Urothelium cell line (cell line): ENCODE data around the gene EIF4G3.

Source experiments
- DNase-seq: peaks from one replicate; pipeline ENCODE4 v3.0.0; 2011; ENCODE audit warnings: low spot score, mixed read lengths
- FAIRE-seq: peaks from 2 replicates; lab custom pipeline; 2011; peaks lifted over from hg19 to GRCh38; lab: Jason Lieb, UNC

Gene EIF4G3

DNA sequence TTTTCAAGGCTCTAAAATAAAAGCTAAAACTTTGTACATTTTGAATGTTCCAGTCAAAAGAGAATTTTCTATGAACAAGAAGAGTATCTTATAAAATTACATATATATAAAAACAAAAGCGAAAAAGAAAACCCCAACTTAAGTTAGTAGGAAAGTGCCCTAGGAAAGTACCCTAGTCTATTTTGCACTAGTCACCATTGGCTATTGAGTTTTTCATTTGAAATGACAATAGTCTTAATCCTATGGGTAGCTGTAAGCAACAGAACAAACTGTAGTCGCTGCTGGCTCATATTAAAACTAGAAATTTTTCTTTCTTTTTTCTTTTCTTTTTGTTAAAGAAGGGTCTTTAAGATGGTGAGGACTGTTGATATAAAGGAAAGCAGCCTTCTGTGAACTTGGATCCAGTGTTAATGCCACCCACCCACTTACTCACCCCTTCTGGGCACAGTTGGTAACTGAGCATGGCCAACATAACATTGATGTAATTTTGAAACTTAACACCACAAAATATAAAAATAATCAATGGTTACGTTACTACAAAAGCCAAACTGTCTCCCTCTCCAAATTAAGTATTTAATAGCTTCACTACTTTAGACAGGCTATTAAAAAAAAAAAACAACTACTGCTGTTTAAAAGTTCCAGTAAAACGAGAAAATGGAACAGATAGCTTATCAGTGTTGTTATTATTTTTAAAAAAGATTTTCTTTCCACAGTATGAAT is 177.0 kb downstream of the EIF4G3 start:
- DNase-seq (no peak), FAIRE-seq (no peak)

DNA sequence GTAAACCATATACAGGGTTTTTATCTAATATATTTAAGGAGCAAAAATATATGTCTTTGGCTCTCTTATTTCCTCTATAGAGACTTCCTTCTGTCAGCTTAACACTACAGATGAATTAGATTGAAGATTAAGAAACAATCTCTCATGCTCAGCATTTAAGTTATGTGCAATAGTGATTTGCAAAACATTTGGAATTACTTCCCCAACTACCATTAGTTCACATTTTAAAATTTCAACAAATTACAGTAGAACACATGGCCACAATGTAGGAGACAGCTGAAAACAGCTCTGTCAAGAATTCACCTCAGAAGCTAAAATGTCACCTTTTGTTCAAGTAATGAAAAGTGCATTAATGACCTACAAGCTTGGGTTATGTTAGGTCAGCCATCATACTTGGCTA is 177.9 kb downstream of the EIF4G3 start:
- no peak for FAIRE-seq
- DNase-seq, result no peak

DNA sequence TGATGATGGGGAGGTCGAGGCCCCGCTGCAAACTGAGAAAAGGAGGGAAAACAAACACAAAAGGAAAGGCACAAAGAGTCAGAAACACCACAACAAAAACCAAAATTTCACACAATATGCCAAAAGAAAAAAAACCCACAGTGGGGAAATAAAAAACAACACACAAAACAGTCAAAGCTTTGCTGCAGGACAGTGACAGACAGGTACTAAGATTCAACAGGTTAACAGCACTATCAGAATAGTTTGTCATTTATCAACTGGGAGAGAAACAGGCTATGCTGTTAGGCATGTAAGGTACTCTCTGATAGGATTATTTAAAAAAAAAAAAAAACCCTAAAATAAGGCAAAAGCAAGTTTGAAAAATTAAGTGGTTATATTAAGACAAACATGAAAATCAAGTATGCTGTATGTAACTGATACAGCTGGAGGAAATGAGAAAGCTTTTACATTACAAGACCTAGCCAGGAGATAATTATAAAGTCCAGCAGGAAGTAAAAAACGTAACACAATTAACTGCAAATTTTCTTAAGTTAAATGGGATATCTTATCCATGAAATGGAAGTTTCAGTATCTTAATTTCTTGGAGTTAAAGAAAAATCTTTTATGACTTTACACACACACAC is 179.0 kb downstream of the EIF4G3 start:
- DNase-seq (no peak), FAIRE-seq (no peak)

DNA sequence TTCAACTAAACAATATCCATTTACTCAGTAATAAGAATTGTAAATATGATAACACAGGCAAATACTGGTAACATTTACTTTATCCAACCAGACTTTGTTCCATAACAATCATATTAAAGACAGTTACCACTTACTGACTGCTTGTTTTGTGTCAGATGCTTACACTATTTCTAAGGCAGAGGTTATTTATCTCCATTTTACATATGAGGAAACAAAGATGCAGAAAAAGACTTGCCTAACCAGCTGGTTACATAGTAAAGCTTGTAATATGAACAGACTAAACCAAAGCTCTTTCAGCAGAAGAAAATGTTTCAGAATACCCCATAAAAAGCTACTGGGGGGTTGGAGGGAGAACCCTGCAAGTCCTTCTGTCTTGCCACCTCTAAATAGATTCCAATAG is 180.1 kb downstream of the EIF4G3 start:
- DNase-seq, result no peak
- FAIRE-seq, result no peak

DNA sequence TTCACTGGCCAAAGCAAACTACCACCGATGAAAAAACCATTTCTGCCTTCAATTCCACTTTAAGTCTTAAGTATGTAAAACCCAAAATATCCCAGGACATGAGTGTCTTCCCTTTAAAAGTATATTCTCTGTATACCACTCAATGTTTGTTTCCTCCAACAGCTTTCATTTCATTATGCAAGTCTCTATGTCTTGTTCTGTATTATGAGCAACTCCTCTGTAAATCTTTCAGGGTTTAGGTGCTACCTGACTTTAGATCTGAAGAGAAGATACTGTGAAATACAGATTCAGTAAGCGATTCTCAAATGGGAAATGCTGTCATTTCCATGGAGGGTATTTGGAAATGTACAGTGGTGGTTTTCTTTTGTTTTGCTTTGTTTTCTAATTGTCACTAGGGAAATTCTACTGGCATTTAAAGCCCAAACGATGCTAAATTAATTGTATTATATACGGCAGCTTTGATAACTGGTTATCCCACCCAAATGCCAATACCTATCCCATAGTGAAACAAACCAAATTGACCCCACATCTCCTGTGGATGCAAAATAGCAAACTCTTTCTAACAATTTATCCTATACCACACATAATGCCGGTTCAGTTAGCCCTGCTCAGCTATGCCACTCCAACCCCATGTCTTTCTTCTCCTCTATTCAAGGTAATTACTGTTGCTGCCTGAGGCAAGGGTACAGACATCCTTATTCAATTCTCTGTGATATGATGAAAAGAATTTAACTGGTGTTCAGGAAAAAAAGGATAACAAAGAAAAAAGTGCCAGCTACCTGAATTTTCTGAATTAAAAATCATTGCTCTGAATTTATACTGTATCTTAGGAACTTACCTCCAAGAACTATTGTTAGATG is 182.8 kb downstream of the EIF4G3 start:
- DNase-seq (no peak), FAIRE-seq (no peak)

DNA sequence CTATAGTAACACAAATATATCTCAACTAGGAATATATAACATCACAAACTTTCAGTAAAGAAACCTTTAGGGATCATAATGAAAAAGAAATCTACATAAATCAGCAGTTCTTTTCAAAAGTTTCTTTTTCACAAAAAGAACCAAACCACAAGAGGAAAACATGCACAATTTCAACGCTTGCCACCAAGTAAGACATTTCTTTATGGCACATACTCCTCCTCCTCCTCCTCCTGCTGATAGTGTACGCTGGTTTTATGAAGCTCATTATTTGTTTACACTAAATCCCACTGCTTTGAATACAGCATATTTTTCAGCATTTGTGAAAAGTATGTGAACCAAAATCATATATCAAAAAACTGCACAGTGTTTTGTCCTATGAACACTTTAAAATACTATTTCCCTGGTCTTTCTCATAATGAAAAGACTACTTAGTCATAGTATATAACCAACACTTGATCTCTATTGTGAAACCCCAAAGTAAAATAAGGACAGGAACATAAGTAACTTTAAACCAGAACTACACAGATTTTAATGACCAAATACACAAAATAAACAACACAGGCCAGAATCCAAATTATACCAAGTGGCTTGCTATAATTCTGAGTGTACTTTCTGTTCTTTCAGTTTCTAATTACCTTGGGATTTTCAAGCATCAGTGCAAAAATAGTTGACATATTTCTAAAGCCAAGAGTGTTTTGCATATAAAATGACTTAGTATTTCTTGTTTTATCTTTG is 184.2 kb downstream of the EIF4G3 start:
- DNase-seq, result no peak
- FAIRE-seq, result no peak

DNA sequence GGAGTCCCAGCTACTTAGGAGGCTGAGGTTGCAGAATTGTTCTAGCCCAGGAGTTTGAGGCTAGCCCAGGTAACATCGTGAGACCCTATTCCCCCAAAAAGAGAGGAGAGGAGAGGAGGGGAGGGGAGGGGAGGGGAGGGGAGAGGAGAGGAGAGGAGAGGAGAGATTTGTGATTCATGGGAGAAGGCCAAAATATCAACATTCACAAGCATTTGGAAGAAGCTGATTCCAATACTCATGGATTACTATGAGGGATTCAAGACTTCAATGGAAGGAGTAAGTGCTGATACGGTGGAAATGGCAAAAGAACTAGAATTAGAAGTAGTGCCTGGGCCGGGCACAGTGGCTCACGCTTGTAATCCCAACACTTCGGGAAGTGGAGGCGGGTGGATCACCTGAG is 187.8 kb downstream of the EIF4G3 start:
- DNase-seq, result no peak
- no peak for FAIRE-seq

DNA sequence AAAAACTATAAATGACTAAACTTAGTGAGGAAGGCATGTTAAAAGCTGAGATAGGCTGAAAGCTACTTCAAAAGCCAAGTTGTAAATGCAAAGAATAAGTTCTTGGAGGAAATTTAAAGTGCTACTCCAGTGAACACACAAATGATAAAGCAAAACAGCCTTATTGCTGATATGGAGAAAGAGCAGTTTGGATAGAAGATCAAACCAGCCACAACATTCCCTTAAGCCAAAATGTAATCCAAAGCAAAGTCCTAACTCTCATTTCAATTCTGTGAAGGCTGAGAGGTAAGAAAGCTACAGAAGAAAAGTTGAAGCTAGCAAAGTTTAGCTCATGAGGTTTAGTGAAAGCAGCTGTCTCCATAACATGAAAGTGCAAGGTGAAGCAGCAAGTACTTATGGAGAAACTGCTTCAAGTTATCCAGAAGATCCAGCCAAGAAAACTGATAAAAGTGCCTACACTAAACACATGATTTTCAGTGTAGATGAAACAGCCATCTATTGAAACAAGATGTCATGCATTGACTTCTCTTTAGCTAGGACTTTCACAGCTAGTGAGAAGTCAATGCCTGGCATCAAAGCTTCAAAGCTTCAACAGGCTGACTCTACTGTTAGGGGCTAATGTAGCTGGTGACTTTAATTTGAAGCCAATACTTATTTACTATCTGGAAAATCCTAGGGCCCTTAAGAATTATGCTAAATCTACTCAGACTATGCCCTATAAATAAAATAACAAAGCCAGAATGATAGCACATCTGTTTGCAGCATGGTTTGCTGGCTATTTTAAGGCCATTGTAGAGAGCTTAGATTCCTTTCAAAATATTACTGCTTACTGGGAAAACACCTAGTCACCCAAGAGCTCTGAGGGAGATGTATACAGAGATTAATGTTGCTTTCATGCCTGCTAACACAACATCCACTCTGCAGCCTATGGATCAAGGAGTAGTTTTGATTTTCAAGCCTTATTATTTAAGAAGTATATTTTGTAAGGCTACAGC is 188.6 kb downstream of the EIF4G3 start:
- DNase-seq (no peak), FAIRE-seq (no peak)

DNA sequence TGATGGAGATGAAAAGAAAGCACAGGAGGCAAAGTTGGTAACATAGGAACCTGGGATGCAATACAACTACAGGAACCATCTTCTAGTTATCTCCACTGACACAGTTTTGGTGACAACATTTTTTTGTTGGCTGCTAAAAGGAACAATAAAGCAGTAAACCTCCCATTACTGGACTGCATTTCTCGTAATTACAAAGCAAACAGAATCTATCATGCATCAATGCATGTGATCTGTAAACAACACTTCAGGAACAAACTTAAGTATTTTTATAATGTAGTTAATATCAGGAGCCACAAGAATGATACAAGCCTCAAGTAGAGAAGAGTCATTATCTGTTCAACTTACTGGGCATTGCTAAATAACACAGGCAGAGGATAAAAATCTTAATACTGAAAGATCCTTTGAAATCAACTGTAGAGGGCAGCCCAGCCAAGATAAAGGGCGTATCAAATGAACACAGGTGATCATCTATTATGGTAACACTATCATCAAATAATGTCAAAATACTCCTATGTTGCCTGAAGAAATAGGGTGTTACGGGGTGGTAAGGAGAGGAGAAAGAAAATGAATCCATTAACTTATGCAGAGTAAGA is 193.3 kb downstream of the EIF4G3 start:
- no peak for FAIRE-seq
- DNase-seq, result no peak

DNA sequence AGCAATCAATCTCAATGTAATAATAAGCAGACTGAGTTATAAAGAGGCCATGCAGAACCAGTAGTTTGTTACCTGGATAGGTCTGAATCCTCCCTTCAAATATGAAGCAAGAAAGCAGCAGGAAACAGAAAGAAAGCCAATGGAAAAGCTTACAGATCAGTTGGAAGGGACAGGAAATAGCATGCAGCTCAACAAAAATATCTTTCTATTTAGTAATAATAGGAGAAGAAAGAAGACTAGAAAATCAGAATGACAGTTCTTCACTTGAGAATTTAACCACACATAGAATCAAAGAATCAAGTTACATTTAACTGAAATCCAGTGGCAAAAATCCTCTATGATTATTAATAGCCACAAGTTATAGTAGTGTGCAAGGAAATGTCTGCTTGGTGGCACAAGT is 194.4 kb downstream of the EIF4G3 start:
- no peak for FAIRE-seq

DNA sequence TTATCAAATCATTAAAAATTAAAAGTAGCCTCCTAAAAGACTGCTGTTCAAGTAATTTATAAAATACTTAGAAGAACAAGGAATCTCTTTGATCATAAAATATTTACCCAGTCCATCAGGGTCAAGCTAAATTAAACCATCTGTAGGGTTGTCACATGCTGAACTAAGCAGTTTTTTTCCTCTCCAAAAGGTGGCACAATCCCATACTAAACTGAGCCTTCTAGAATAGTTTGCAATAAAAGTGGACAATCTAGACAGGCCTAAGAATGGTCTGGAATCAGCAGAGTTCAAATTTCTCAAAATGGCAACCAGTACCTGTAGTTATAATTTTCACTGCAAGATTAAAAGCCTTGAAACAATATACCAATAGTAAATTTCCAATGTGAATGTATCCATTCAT is 194.8 kb downstream of the EIF4G3 start:
- FAIRE-seq (no peak), DNase-seq (peak; percentile 6)

More for the DNA sequence above, 194.4 kb downstream of the EIF4G3 start:
- no peak for DNase-seq

DNA sequence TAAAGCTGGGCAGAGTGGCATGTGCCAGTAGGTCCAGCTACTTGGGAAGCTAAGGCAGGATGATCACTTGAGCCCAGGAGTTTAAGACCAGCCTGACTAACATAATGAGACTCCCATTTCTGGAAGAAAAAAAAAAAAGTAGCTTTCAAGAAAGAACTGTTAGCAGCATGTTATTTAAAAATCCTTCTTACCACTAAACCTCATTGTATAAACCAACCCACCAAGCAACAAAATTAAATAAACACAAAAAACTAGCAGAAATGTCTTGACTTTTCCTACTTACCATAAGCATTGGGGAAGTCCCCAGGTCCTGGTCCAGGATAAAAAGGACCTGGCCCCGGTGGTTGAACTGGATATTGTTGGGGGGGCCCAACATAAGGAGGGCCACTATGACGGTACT is 196.6 kb downstream of the EIF4G3 start:
- DNase-seq (no peak), FAIRE-seq (no peak)

DNA sequence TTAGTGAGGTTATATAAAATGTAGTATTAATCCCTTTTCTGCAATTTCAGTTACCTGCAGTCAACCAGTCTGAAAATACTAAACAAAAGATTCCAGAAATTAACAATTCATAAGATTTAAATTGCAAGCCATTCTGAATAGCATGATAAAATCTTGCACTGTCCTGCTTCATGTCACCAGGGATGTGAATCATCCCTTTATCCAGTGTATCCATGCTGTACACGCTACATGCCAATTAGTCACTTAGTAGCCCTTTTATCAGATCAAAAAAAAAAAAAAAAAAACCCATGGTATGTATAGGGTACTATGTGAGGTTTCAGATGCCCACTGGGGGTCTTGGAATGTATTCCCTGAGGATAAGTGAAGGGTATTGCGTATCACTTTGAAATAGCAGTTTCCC is 198.3 kb downstream of the EIF4G3 start:
- DNase-seq, result no peak
- no peak for FAIRE-seq

DNA sequence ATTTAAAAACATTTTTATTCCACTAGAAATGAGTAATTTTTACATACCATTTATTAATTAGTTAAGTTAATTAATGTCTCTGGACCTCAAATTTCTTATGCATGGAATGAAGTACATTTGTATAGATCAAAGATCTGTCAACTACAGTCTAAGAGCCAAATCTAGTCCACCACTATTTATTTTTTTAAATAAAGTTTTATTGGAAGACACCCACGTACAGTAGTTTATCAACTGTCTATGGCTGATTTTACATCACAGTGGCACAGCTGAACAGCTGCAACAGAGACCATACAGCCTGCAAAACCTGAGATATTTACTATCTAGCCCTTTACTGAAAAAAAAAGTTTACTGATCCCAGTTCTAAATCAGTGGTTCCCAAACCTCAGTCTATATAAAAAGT is 201.0 kb downstream of the EIF4G3 start:
- DNase-seq (no peak), FAIRE-seq (no peak)

DNA sequence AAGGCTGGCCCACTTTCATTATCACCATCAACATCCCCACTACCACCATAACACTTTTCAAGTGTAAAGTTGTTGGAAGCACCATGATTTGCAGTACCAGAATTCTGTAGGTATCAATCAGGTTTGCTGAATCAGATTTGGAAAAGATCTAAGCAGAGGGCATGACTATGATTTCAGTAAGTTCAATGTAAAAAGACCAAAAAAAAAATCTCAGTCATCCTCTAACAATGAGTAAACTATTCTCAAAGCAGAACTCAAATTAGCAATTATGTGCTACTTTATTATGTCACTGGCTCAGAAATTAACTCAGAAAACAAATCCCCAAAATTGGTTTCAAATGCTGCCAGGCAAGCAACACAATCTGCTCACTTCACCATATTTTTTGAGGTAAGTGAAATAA is 201.7 kb downstream of the EIF4G3 start:
- DNase-seq (no peak), FAIRE-seq (no peak)

DNA sequence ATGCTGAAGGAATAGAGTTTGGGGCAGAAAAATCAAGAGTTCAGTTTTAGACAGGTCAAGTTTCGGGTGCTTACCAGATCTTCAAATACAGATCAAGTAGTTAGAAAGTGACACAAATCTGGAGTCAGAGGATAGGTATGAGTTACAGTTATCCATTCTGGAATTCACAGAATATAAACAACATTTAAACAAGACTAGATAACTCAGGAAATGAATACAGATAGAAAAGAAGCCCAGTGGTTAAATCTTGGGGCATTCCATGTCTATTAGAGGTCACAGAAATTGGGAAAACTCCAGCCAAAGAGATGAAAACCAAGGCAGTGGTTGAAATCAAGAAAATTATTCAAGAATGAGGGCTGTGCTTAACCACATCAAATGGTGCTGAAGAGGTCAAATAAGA is 202.6 kb downstream of the EIF4G3 start:
- no peak for DNase-seq
- no peak for FAIRE-seq

DNA sequence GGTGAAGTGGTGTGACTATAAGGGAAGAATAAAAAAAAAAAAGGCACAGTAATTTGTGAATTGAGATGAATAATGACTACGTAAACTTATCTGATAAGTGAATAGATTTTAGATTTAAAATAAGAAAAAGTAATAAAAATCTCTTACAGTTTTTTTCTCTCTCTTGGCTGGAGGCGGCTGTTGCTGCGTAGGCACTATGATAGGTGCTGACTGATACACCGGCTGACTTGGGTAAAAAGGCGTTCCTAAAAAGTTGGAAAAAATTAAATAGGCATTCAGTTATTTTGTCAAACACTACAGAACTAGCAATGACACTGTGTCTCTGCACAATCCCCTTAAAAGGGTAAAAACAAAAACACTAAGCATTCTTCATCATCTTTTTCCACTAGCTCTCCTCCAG is 203.8 kb downstream of the EIF4G3 start:
- DNase-seq, result no peak
- FAIRE-seq, result no peak

DNA sequence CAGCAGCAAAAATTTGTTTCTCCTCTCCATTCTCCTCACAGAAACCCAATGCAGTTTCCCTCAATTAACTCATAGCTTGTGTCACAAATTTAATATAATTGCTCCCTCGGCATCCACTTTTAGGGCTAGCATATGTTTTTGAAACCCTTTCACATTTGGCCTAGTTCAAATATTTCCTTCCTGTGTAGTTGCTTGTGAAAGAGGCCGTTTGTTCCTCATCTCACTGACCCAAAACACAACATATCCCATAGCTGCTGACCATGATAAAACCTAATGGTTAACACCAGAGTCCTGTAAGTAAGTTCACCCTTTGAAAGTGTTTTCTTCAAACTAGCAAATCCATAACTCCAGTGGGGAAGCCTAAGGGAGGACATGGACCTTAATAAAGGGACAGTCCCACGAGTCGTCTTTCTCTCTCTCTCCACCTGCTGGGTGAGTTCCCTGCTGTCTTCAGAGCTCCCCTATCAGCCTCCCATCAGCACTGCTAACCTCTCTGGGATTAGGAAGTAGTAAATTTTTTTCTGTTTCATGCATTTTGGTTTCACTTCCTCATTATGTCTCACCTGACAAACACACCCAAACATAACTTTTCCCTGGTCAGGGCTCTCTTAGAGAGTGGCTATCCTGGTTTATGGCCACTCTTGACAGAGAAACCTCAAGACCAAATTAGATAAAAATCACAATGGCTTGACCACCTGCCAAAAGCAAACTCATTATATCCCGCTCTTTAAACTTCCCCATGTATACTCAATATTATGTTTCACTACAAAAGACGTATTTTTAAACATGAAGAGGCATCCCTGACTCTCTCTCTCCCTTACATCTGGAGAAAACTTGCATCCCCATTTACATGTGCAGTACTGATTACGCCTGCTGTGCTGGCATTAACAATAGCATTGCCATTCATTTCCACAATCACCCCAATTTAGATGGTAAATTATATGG is 211.9 kb downstream of the EIF4G3 start:
- FAIRE-seq (no peak), DNase-seq (no peak)
